ENCODE results near the gene ADGRG3. TPM values are rescaled to one million over a fixed set of nuclear protein-coding genes. Genes with fewer than 3 reads are reported as not detected.
A peak's percentile ranks its signal among the peaks of the same experiment; 100 is the strongest.

The ADGRG3 gene
- total and polyA plus RNA-seq, 2 of the 13 experiments (the other 11 are each of a cell fraction or from before 2014, with no cell fraction given) = 2.7 to 11.8 TPM

DNA sequence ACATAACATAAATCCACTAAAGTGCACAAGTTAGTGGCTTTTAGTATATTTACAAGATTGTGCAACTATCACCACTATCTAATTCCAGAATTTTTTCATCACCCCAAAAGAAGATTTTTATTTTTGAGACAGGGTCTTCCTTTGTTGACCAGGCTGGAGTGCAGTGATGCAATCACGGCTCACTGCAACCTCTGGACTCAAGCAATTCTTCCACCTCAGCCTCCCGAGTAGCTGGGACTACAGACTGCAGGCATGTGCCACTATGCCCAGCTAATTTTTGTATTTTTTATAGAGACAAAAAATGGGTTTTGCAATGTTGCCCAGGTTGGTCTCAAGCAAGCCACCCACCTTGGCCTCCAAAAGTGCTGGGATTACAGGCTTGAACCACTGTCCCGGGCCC, 41.6 kb downstream of the ADGRG3 start (continued):
- TF ChIP-seq, protein P1, sequence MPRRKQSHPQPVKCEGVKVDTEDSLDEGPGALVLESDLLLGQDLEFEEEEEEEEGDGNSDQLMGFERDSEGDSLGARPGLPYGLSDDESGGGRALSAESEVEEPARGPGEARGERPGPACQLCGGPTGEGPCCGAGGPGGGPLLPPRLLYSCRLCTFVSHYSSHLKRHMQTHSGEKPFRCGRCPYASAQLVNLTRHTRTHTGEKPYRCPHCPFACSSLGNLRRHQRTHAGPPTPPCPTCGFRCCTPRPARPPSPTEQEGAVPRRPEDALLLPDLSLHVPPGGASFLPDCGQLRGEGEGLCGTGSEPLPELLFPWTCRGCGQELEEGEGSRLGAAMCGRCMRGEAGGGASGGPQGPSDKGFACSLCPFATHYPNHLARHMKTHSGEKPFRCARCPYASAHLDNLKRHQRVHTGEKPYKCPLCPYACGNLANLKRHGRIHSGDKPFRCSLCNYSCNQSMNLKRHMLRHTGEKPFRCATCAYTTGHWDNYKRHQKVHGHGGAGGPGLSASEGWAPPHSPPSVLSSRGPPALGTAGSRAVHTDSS (CRISPR knock-in tag; conservative IDR thresholded peaks at IDR 0.05) = no peak
- peak; percentile 50; the same call in 1 of the 2 replicates for TF ChIP-seq PITX1 (CRISPR knock-in tag; IDR thresholded peaks at IDR 0.05)
- TF ChIP-seq SAFB2 (CRISPR knock-in tag; IDR thresholded peaks at IDR 0.05; ENCODE audit: borderline replicate concordance, low read depth) = no peak
- no peak for TF ChIP-seq ZNF563 (CRISPR knock-in tag; IDR thresholded peaks at IDR 0.05)
- TF ChIP-seq, protein P2, sequence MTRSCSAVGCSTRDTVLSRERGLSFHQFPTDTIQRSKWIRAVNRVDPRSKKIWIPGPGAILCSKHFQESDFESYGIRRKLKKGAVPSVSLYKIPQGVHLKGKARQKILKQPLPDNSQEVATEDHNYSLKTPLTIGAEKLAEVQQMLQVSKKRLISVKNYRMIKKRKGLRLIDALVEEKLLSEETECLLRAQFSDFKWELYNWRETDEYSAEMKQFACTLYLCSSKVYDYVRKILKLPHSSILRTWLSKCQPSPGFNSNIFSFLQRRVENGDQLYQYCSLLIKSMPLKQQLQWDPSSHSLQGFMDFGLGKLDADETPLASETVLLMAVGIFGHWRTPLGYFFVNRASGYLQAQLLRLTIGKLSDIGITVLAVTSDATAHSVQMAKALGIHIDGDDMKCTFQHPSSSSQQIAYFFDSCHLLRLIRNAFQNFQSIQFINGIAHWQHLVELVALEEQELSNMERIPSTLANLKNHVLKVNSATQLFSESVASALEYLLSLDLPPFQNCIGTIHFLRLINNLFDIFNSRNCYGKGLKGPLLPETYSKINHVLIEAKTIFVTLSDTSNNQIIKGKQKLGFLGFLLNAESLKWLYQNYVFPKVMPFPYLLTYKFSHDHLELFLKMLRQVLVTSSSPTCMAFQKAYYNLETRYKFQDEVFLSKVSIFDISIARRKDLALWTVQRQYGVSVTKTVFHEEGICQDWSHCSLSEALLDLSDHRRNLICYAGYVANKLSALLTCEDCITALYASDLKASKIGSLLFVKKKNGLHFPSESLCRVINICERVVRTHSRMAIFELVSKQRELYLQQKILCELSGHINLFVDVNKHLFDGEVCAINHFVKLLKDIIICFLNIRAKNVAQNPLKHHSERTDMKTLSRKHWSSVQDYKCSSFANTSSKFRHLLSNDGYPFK (CRISPR knock-in tag; IDR thresholded peaks at IDR 0.05; ENCODE audit: borderline replicate concordance) = no peak
- peak; percentile 68 for TF ChIP-seq MED1 (CRISPR knock-in tag; IDR thresholded peaks at IDR 0.05)
- TF ChIP-seq TCF7L2 (IDR thresholded peaks at IDR 0.05; ENCODE audit: low read depth, low read length) = no peak
- TF ChIP-seq PHF5A (CRISPR knock-in tag; IDR thresholded peaks at IDR 0.05; ENCODE audit: low read depth, unreplicated experiment) = peak; percentile 28
- TF ChIP-seq, protein P3, sequence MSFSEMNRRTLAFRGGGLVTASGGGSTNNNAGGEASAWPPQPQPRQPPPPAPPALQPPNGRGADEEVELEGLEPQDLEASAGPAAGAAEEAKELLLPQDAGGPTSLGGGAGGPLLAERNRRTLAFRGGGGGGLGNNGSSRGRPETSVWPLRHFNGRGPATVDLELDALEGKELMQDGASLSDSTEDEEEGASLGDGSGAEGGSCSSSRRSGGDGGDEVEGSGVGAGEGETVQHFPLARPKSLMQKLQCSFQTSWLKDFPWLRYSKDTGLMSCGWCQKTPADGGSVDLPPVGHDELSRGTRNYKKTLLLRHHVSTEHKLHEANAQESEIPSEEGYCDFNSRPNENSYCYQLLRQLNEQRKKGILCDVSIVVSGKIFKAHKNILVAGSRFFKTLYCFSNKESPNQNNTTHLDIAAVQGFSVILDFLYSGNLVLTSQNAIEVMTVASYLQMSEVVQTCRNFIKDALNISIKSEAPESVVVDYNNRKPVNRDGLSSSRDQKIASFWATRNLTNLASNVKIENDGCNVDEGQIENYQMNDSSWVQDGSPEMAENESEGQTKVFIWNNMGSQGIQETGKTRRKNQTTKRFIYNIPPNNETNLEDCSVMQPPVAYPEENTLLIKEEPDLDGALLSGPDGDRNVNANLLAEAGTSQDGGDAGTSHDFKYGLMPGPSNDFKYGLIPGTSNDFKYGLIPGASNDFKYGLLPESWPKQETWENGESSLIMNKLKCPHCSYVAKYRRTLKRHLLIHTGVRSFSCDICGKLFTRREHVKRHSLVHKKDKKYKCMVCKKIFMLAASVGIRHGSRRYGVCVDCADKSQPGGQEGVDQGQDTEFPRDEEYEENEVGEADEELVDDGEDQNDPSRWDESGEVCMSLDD (CRISPR knock-in tag; IDR thresholded peaks at IDR 0.05; ENCODE audit: borderline replicate concordance) = peak; percentile 34; the same call in 1 of the 2 replicates
- TF ChIP-seq XRCC5 (optimal IDR thresholded peaks at IDR 0.05; ENCODE audit: low read length) = peak; percentile 61
- no peak for TF ChIP-seq FOSL1 (CRISPR knock-in tag; IDR thresholded peaks at IDR 0.05; ENCODE audit: borderline replicate concordance)
- peak; percentile 49; the same call in 1 of the 2 replicates for TF ChIP-seq ATF7 (IDR thresholded peaks at IDR 0.05)
- peak; percentile 67; the same call in 1 of the 2 replicates for TF ChIP-seq ATF7 (CRISPR knock-in tag; IDR thresholded peaks at IDR 0.05)
- TF ChIP-seq ZNF607 (CRISPR knock-in tag; IDR thresholded peaks at IDR 0.05; ENCODE audit: borderline replicate concordance) = no peak
- TF ChIP-seq RFXAP (CRISPR knock-in tag; IDR thresholded peaks at IDR 0.05; ENCODE audit: borderline replicate concordance) = 0 out of 2 replicates have a peak, but pooled peaks have one; percentile 27
- TF ChIP-seq, protein P4, sequence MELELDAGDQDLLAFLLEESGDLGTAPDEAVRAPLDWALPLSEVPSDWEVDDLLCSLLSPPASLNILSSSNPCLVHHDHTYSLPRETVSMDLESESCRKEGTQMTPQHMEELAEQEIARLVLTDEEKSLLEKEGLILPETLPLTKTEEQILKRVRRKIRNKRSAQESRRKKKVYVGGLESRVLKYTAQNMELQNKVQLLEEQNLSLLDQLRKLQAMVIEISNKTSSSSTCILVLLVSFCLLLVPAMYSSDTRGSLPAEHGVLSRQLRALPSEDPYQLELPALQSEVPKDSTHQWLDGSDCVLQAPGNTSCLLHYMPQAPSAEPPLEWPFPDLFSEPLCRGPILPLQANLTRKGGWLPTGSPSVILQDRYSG (CRISPR knock-in tag; IDR thresholded peaks at IDR 0.05) = no peak
- TF ChIP-seq ERF (CRISPR knock-in tag; IDR thresholded peaks at IDR 0.05) = 0 out of 2 replicates have a peak, but pooled peaks have one; percentile 47
- no peak for TF ChIP-seq ZNF75D (CRISPR knock-in tag; IDR thresholded peaks at IDR 0.05; ENCODE audit: borderline replicate concordance)
- peak; percentile 47; the same call in 1 of the 2 replicates for TF ChIP-seq NFKBIZ (CRISPR knock-in tag; IDR thresholded peaks at IDR 0.05)

Measured in HepG2 (cell line).